A673 (cell line): ENCODE measurements around the gene NUFIP1.

Source experiments
- EZH2 ChIP-seq: fragments of 200-600 bp; sonication (generic); IDR thresholded peaks from 2 replicates; pipeline ENCODE4 v1.6.1; 2017; ENCODE audit warnings: borderline replicate concordance, low read depth, mild to moderate bottlenecking, mixed read lengths, antibody characterized with exemption, low read length; ENCODE audit not compliant: poor library complexity, severe bottlenecking
- TF ChIP-seq, protein P1 (sequence below): fragments of 300-800, 200-600 bp; sonication (generic); conservative IDR thresholded peaks from 2 replicates; pipeline ENCODE4 v1.5.1; 2017; ENCODE audit warnings: low read depth, mild to moderate bottlenecking, antibody characterized with exemption, low read length, moderate library complexity, mixed read lengths

- no peak for TF ChIP-seq EZH2
- TF ChIP-seq, protein P1, sequence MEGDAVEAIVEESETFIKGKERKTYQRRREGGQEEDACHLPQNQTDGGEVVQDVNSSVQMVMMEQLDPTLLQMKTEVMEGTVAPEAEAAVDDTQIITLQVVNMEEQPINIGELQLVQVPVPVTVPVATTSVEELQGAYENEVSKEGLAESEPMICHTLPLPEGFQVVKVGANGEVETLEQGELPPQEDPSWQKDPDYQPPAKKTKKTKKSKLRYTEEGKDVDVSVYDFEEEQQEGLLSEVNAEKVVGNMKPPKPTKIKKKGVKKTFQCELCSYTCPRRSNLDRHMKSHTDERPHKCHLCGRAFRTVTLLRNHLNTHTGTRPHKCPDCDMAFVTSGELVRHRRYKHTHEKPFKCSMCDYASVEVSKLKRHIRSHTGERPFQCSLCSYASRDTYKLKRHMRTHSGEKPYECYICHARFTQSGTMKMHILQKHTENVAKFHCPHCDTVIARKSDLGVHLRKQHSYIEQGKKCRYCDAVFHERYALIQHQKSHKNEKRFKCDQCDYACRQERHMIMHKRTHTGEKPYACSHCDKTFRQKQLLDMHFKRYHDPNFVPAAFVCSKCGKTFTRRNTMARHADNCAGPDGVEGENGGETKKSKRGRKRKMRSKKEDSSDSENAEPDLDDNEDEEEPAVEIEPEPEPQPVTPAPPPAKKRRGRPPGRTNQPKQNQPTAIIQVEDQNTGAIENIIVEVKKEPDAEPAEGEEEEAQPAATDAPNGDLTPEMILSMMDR = no peak
These were observed 33.9 kb downstream of the NUFIP1 start for GRCh38 chr13:44955406-44955805.
